ENCODE results near the gene C6orf136. TPM values are rescaled to one million over a fixed set of nuclear protein-coding genes. Genes with fewer than 3 reads are reported as not detected.

Gene C6orf136
- total RNA-seq, 2 donors from 2014 or later: 17.9 to 24.3 TPM

- Histone ChIP-seq H3K36me3 (ENCODE audit: control insufficient read depth, insufficient read depth, low read length) (peaks cover 29% of the 10 kb centered on the region), H3K4me1 (ENCODE audit: control insufficient read depth, insufficient read depth, low read length) (no peaks in the 10 kb centered on the region), H3K9ac (ENCODE audit: extremely low read depth, low read length, poor library complexity, severe bottlenecking) (no peak overlapping the region), H3K4me3 (ENCODE audit: low read length) (peak overlapping the region; percentile 99), H3K27me3 (ENCODE audit: control insufficient read depth, insufficient read depth, low read length, poor library complexity, severe bottlenecking) (no peaks in the 10 kb centered on the region), H3K9me3 (ENCODE audit: control insufficient read depth, low read length) (no peaks in the 10 kb centered on the region), H3K27ac (ENCODE audit: low read depth, low read length) (no peak overlapping the region)
- H3K4me1 Mint-ChIP-seq: peaks cover 13% of the 10 kb centered on the region
- WGBS, 2 experiments (ENCODE audit: insufficient coverage in 1 of 2, insufficient read length in 1 of 2): 87 to 93% methylated on average over 22 to 27 of the region's 27 CpGs
- H3K27ac Mint-ChIP-seq: no peak overlapping the region
- no peak for DNase-seq
- TF ChIP-seq CTCF (conservative IDR thresholded peaks at IDR 0.05): peak; percentile 54
- H3K36me3 Mint-ChIP-seq (ENCODE audit: low read depth): peaks cover 40% of the 10 kb centered on the region
- H3K9me3 Mint-ChIP-seq: no peaks in the 10 kb centered on the region
- H3K4me3 Mint-ChIP-seq: peak overlapping the region; percentile 90
- no peaks in the 10 kb centered on the region for H3K27me3 Mint-ChIP-seq (ENCODE audit: insufficient read depth)
These were observed 24.0 kb downstream of the C6orf136 start for GRCh38 chr6:30670760-30671527.

DNA sequence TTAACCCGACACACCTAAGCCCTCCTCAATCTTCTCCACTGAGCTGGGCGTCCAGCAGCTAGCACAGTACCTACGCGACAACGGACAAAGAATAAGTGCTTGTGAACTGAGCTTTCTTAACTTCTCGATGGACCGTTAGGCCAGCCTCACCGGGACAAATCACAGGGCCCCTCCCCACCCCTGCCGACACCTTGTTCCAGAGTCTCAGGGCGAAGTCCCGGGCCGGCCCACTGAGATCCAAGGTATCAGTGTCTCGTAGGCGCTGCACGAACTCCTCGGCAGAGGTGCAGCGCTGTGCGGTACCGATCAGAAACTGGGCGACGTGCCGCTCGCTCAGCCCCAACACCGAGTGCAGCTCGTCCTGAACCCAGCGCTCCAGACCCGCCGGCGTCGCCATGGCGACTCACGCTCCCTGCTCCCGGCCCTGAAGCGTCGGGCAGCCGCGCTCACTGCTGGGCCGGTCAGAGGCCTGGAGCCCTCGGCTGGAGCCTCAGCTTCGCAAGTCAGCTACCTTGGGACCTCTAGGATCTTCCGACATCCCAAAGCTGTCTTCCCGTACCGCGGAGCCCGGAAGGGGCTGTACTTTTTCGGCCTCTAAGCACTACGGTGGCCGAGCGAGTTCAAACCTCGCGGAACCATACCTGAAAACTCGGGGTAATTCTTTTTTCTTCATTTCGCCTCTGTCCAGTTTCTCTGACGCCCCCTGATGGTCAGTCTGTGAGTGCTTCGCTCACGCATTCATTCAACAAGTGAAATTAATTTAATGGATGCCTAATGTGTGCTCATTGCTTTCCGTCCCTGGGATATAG is 25.7 kb downstream of the C6orf136 start, which contains the start of gene DHX16:
Gene DHX16, minus strand, starts transcription at position 562 of the 809 bp plus-strand sequence. Its CDS starts 165 bp downstream, at position 397.
- Histone ChIP-seq H3K4me3 (ENCODE audit: low read length) (peak within 1 kb of the TSS; percentile 99), H3K27ac (ENCODE audit: low read depth, low read length) (no peak within 1 kb of the TSS), H3K9me3 (ENCODE audit: control insufficient read depth, low read length) (no peaks in the 10 kb centered on the region), H3K36me3 (ENCODE audit: control insufficient read depth, insufficient read depth, low read length) (peaks cover 40% of the 10 kb centered on the region), H3K9ac (ENCODE audit: extremely low read depth, low read length, poor library complexity, severe bottlenecking) (peak within 1 kb of the TSS; percentile 77), H3K27me3 (ENCODE audit: control insufficient read depth, insufficient read depth, low read length, poor library complexity, severe bottlenecking) (no peaks in the 10 kb centered on the region), H3K4me1 (ENCODE audit: control insufficient read depth, insufficient read depth, low read length) (no peaks in the 10 kb centered on the region)
- 0% methylated on average over 39 to 57 of the region's 57 CpGs for WGBS, 2 experiments (ENCODE audit: insufficient coverage in 1 of 2, insufficient read length in 1 of 2)
- Mint-ChIP-seq H3K4me3 (peak within 1 kb of the TSS; percentile 90), H3K27ac (peak within 1 kb of the TSS; percentile 65), H3K27me3 (ENCODE audit: insufficient read depth) (no peaks in the 10 kb centered on the region), H3K9me3 (no peaks in the 10 kb centered on the region), H3K36me3 (ENCODE audit: low read depth) (peaks cover 37% of the 10 kb centered on the region), H3K4me1 (peaks cover 12% of the 10 kb centered on the region)
- peak; percentile 98 for DNase-seq
- TF ChIP-seq CTCF (conservative IDR thresholded peaks at IDR 0.05): peak; percentile 91

DNA sequence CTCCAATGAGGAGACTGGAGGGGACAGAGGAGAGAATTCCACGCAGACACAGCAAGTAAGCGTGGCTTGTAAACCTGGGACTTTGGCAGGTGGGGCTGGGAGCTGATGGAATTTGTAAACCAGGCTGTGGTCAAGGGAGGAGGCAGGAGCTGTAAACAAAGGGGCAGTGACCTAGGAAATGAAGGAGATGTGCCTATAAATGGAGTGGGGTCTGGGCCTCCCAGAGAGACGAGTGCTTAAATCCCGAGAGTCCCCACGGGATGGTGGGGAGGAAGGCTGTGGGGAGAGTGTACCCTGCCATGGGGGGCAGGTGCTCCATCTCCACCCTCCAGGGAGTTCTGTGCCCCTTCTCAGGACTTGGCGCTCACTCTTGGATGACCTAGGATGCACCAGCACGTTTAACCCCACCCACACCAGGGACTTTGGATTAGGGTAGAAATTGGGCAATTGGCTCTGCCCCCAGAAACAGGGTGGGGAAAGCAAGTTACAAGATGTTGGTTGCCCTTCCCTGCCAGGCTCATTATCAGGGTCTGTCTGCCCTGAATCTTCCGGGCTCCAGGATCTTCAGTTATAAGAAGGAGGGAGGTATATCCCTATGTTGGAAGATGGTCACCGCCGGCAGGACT is 29.8 kb downstream of the C6orf136 start:
- 93 to 98% methylated on average over 3 to 9 of the region's 10 CpGs for WGBS, 2 experiments (ENCODE audit: insufficient coverage in 1 of 2, insufficient read length in 1 of 2)
- Histone ChIP-seq H3K4me3 (ENCODE audit: low read length) (no peak overlapping the region), H3K36me3 (ENCODE audit: control insufficient read depth, insufficient read depth, low read length) (peaks cover 38% of the 10 kb centered on the region), H3K9ac (ENCODE audit: extremely low read depth, low read length, poor library complexity, severe bottlenecking) (no peak overlapping the region), H3K27me3 (ENCODE audit: control insufficient read depth, insufficient read depth, low read length, poor library complexity, severe bottlenecking) (no peaks in the 10 kb centered on the region), H3K9me3 (ENCODE audit: control insufficient read depth, low read length) (no peaks in the 10 kb centered on the region), H3K27ac (ENCODE audit: low read depth, low read length) (no peak overlapping the region), H3K4me1 (ENCODE audit: control insufficient read depth, insufficient read depth, low read length) (no peaks in the 10 kb centered on the region)
- H3K4me3 Mint-ChIP-seq: no peak overlapping the region
- no peak overlapping the region for H3K27ac Mint-ChIP-seq
- DNase-seq: no peak
- H3K9me3 Mint-ChIP-seq: no peaks in the 10 kb centered on the region
- no peaks in the 10 kb centered on the region for H3K27me3 Mint-ChIP-seq (ENCODE audit: insufficient read depth)
- H3K4me1 Mint-ChIP-seq: peaks cover 20% of the 10 kb centered on the region
- peaks cover 26% of the 10 kb centered on the region for H3K36me3 Mint-ChIP-seq (ENCODE audit: low read depth)
- TF ChIP-seq CTCF (conservative IDR thresholded peaks at IDR 0.05): no peak
